ENCODE results near the gene DEAF1. TPM values are rescaled to one million over a fixed set of nuclear protein-coding genes. Genes with fewer than 3 reads are reported as not detected.

The DEAF1 gene
- total RNA-seq, 1 experiment from 2014 or later, result 33.9 TPM

- no peak overlapping the region for H3K9ac ChIP-seq (ENCODE audit: low read length)
- H3K4me1 ChIP-seq (ENCODE audit: control insufficient read depth in 1 of 2, insufficient read depth in 2 of 2, low read length in 2 of 2), result no peaks in the 10 kb centered on the region
- no peak overlapping the region for H3K4me3 ChIP-seq (replicated peaks in 1 of 2; ENCODE audit: low read depth in 1 of 2, low read length in 2 of 2)
- H4K20me1 ChIP-seq (ENCODE audit: insufficient read depth), result no peaks in the 10 kb centered on the region
- H2AFZ ChIP-seq (ENCODE audit: low read depth, low read length, poor library complexity, severe bottlenecking), result no peak overlapping the region
- intact Hi-C loops (cut with micrococcal nuclease), result no loop called here
- TF ChIP-seq, protein P1, sequence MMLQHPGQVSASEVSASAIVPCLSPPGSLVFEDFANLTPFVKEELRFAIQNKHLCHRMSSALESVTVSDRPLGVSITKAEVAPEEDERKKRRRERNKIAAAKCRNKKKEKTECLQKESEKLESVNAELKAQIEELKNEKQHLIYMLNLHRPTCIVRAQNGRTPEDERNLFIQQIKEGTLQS (IDR thresholded peaks at IDR 0.05), result no peak
- TF ChIP-seq JUND (IDR thresholded peaks at IDR 0.05), result no peak
- no peak for TF ChIP-seq ZBTB33 (IDR thresholded peaks at IDR 0.05; ENCODE audit: extremely low read depth, insufficient replicate concordance, low read length)
- no peak for TF ChIP-seq ZFX (IDR thresholded peaks at IDR 0.05)
- ATAC-seq (no peak), DNase-seq (ENCODE audit: low read depth, low spot score) (no peak)
- ChIA-PET CTCF (no interaction called here), POLR2A (interaction anchor here (1.0 kb wide), 1 partner anchor 27 kb away, joined by 3 read pairs; the partner anchor contains the start of gene PHRF1), RAD21 (ENCODE audit: low non-redundant PET in 1 of 2, low total read pairs in 2 of 2, uncharacterized antibody in 2 of 2, unreplicated experiment in 2 of 2) (no interaction called here)
- H3K9me2 ChIP-seq (ENCODE audit: insufficient read depth), result no peaks in the 10 kb centered on the region
- H3K27me3 ChIP-seq (ENCODE audit: insufficient read depth, low read length), result no peaks in the 10 kb centered on the region
- H3K36me3 ChIP-seq (ENCODE audit: control insufficient read depth in 1 of 2, insufficient read depth in 2 of 2, low read length in 2 of 2), result peaks cover 49 to 59% of the 10 kb centered on the region in 2 experiments; a peak in 3 of 4 replicates
- H3K27ac ChIP-seq (ENCODE audit: low read depth, low read length), result no peak overlapping the region
- H3K4me2 ChIP-seq (ENCODE audit: low read length), result no peak overlapping the region
- no TSS peak for BruUV-seq (replicated peaks)
- H3K79me2 ChIP-seq (ENCODE audit: insufficient read depth, low read length), result peaks cover 48% of the 10 kb centered on the region; the same call in 1 of the 2 replicates
- H3K9me3 ChIP-seq (ENCODE audit: control insufficient read depth in 1 of 2, insufficient read depth in 1 of 2, low read depth in 1 of 2, low read length in 2 of 2), result no peaks in the 10 kb centered on the region
These were observed 91.9 kb downstream of the DEAF1 start for GRCh38 chr11:603154-603553.

GRCh38 chr11:601573-602245 lies 93.3 kb downstream of the DEAF1 start:
- no TSS peak for BruUV-seq (replicated peaks)
- CTCF ChIA-PET, result no interaction called here
- TF ChIP-seq EGR1 (IDR thresholded peaks at IDR 0.05; ENCODE audit: low read depth), result no peak
- TF ChIP-seq ZBTB33 (IDR thresholded peaks at IDR 0.05; ENCODE audit: extremely low read depth, insufficient replicate concordance, low read length), result no peak
- no peak for TF ChIP-seq EZH2 (IDR thresholded peaks at IDR 0.05)
- no peak for TF ChIP-seq REST (IDR thresholded peaks at IDR 0.05; ENCODE audit: low read depth)
- TF ChIP-seq RAD21 (IDR thresholded peaks at IDR 0.05; ENCODE audit: low read depth), result no peak
- TF ChIP-seq ZFX (IDR thresholded peaks at IDR 0.05), result 0 out of 2 replicates have a peak, but pooled peaks have one; percentile 7
- Histone ChIP-seq H2AFZ (ENCODE audit: low read depth, low read length, poor library complexity, severe bottlenecking) (no peak overlapping the region), H3K36me3 (ENCODE audit: control insufficient read depth in 1 of 2, insufficient read depth in 2 of 2, low read length in 2 of 2) (peaks cover 52 to 63% of the 10 kb centered on the region in 2 experiments; a peak in 3 of 4 replicates), H3K27ac (ENCODE audit: low read depth, low read length) (no peak overlapping the region), H4K20me1 (ENCODE audit: insufficient read depth) (no peaks in the 10 kb centered on the region), H3K79me2 (ENCODE audit: insufficient read depth, low read length) (peaks cover 59% of the 10 kb centered on the region), H3K9me2 (ENCODE audit: insufficient read depth) (no peaks in the 10 kb centered on the region), H3K4me1 (ENCODE audit: control insufficient read depth in 1 of 2, insufficient read depth in 2 of 2, low read length in 2 of 2) (no peaks in the 10 kb centered on the region), H3K9me3 (ENCODE audit: control insufficient read depth in 1 of 2, insufficient read depth in 1 of 2, low read depth in 1 of 2, low read length in 2 of 2) (no peaks in the 10 kb centered on the region), H3K4me3 (replicated peaks in 1 of 2; ENCODE audit: low read depth in 1 of 2, low read length in 2 of 2) (no peak overlapping the region), H3K27me3 (ENCODE audit: insufficient read depth, low read length) (no peaks in the 10 kb centered on the region), H3K4me2 (ENCODE audit: low read length) (no peak overlapping the region), H3K9ac (ENCODE audit: low read length) (no peak overlapping the region)
- DNase-seq (ENCODE audit: low read depth, low spot score) (no peak), ATAC-seq (no peak)
- intact Hi-C loops (cut with micrococcal nuclease), result no loop called here
- RAD21 ChIA-PET (ENCODE audit: low non-redundant PET in 1 of 2, low total read pairs in 2 of 2, uncharacterized antibody in 2 of 2, unreplicated experiment in 2 of 2), result no interaction called here
- POLR2A ChIA-PET, result no interaction called here

Data from HCT116 (cell line).